22Rv1 (cell line): ENCODE measurements around the gene PRRC2B.

ENCODE experiments used
- CTCF ChIP-seq: fragments of 450-650 bp; IDR thresholded peaks from 2 replicates; pipeline ENCODE4 v1.5.1; 2017; ENCODE audit warnings: mild to moderate bottlenecking
- ZFX ChIP-seq: fragments of 450-650 bp; IDR thresholded peaks from 2 replicates; pipeline ENCODE4 v1.6.1; 2017; ENCODE audit warnings: antibody characterized with exemption, borderline replicate concordance

DNA sequence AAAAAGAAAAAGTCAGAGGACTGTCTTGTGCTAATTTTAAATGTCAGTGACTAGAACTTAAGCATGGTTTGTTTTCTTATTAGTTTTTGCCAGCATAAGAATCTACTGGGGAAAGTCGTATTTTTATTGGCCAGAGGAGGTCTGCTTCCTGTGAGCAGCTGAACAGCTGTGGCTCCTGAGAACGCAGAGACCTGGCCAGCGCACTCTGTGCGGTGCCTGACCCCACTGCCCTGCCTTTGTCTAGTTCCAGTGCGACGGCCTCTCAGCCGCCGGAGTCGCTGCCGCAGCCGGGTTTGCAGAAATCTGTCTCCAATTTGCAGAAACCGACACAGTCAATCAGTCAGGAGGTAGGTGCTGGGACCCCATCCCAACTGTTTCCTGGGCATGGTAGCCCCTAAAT lies 42.5 kb downstream of the PRRC2B start:
- TF ChIP-seq CTCF (no peak), ZFX (no peak)
